HUDEP-2 (cell line): Measurements from ENCODE around the gene PRC1.

Source experiments
- DNase-seq, 76 experiments: peaks; one replicate each; lab custom pipeline; 2025; ENCODE audit not compliant: unreplicated experiment in 76 of 76; lab: John Stamatoyannopoulos, UW

The PRC1 gene

DNA sequence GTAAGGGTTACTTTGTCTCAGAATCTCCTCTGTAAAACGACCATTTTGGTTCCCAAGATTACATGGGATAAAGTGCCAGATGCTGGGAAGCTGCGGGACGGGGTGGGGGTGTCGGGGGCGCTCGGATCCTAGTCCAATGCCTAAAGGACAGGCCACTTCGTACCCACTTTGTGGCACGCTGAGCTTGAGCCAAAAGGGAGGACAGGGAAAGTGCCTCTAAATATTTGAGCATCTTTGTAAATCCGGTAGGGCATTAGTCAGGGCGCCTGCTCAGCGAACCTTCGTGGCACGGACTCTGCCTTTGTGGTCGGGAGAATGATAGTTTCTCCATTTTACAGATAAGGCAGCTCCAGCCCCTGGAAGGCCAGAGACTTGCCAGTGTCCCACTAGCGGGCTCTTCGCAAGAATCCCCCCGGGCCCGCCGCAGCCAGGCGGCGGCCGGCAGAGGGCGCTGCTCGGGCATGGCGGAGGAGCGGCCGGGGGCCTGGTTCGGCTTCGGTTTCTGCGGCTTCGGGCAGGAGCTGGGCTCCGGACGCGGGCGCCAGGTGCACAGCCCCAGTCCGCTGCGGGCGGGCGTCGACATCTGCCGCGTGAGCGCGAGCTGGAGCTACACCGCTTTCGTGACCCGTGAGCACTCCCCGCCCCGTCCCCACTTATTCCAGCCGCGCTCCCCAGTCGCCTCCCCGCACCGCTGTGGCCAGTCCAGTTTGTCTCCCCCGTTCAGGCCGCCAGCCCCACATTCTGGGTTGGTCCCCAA lies 37.9 kb downstream of the PRC1 start:
- peak in 65 of 76 experiments; percentile 3 to 70 (median 42) for DNase-seq

DNA sequence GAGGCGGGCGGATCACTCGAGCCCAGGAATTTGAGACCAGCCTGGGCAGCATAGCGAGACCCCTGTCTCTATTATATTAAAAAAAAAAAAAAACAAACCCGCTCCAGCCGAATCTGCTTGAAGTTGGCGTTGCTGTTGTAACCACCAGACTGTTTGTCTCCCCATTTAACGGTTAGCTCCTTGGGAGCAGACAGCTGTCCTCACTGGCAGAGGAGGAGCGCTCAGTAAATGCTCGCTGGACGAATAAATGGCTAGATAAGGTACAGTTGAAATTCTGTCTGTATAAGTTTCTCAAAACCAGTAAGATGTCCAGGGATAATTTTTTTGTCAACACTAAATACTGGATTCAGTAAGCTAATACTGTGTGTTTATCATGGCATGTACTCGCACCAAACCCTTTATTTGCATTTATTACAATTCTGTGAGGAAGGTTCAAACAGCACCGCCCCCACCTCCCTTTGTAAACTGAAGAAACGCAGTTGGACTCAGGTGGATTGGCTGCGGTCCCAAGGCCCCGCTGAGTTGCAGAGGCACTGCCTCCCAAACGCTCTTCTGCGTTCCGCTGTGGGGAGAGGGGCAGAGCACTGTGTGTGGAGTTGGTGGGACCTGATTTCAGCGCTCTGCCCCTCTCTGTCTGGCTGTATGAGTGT lies 38.6 kb downstream of the PRC1 start:
- peak in 43 of 76 experiments; percentile 5 to 57 (median 22) for DNase-seq

- DNase-seq: peak; percentile 36 to 97 (median 94)
Observed at GRCh38 chr15:90954712-90955623, 39.4 kb downstream of the PRC1 start, which contains the start of gene RCCD1. TSS of gene RCCD1 (plus strand) at chr15:90954884. CDS start at chr15:90956735, 1,851 bp downstream.

DNA sequence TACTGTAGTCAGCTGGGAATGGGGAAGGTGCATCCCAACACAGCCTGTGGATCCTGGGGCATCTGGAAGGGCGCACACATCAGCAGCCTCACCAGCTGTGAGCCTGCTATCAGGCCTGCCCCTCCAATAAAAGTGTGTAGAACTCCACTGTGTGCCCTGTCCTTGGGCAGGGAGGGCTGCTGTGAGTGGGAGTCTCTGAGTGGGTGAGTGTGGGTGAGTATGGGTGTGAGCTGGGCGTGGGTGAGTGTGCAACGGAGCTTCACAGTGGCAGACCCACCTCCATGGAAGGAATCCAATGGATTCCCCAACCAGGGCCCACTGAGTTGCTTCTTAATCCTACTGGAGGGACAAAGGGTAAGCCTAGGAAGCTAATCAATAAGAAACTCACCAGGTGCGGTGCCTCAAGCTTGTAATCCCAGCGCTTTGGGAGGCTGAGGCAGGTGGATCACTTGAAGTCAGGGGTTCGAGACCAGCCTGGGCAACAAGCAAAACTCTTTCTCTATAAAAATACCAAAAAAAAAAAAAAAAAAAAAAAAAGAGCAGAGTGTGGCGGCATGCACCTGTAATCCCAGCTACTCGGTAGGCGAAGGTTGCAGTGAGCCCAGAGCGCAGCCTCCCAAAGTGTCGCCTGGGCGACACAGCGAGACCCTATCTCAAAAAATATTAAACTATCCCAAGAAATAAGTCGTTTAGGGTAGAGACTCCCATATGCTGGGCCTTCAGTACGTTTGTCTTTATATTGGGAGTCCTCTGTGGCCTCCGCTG lies 40.2 kb downstream of the PRC1 start:
- DNase-seq: peak in 1 of 76 experiments; percentile 22

DNA sequence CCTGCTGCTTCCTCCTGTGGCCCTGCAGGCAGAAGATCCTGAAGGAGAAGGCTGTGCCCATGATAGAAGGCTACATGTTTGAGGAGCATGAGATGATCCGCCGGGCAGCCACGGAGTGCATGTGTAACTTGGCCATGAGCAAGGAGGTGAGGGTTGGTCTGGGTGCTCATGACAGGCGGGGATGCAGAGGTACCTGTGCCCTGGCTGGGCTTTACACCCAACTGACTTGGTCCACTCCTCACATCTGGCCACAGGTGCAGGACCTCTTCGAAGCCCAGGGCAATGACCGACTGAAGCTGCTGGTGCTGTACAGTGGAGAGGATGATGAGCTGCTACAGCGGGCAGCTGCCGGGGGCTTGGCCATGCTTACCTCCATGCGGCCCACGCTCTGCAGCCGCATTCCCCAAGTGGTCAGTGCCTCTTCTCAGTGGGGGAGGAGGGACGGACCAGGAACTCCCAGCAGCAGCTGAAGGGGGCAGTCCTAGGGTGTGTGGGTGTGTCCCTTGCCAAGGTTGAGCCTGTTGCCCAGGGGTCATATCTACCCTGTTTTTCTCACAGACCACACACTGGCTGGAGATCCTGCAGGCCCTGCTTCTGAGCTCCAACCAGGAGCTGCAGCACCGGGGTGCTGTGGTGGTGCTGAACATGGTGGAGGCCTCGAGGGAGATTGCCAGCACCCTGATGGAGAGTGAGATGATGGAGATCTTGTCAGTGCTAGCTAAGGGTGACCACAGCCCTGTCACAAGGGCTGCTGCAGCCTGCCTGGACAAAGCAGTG lies 41.2 kb downstream of the PRC1 start:
- DNase-seq: no peak

- DNase-seq: no peak
Observed at GRCh38 chr15:90950676-90951075, 43.7 kb downstream of the PRC1 start.

DNA sequence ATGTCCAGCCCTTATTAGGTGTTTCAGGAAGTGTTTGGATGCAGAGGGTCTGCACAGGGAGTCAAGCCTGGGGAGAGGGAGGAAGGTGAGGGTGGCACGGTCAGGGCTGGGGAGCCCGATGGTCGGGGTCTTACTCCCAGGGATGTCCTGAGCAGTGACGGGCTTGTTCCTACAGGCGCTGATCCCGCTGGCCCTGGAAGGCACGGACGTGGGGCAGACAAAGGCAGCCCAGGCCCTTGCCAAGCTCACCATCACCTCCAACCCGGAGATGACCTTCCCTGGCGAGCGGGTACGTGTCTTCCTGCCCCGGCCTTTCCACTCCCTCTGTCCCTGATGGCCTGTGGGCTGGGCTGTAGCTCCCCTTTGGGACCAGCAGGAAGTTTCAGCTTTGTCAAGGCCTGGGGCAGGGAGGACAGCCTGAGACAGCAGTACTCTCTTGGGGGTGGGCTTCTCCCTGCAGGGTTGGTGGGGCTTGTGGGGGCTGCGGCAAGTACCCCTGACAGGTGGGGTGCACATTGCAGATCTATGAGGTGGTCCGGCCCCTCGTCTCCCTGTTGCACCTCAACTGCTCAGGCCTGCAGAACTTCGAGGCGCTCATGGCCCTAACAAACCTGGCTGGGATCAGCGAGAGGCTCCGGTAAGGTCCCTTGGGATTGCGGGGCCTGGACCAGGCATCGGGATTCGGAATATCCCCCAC lies 44.2 kb downstream of the PRC1 start:
- DNase-seq: no peak

GRCh38 chr15:90948506-90948905 lies 45.8 kb downstream of the PRC1 start:
- DNase-seq: no peak

DNA sequence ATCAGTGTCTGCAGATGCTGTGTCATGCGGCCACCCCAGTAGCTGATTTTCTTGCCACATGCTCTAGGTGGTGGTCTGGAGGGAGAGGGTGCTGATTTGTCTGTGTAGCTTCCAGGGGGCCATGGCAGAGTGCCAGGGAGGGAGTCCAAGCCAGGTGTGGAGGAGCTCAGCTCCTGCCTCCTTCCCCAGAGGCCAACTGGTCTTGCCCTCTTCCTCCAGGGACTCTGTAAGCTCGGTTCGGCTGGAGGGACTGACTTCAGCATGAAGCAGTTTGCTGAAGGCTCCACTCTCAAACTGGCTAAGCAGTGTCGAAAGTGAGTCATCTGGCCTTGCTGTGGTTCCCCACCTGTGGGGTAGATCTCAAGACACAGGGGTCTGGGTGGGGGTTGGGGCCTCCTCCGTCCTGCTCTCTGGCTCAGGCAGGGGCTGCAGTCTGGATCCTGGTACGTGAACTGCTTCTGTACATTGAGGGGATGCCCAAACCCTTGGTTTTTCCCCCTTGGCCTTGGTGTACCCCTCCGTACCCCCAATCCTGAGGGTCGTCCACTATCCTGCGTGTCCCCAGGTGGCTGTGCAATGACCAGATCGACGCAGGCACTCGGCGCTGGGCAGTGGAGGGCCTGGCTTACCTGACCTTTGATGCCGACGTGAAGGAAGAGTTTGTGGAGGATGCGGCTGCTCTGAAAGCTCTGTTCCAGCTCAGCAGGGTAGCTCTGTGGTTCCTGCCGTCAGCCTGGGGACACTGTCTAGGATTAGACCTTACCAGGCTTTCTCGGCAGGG lies 46.6 kb downstream of the PRC1 start:
- DNase-seq: no peak

DNA sequence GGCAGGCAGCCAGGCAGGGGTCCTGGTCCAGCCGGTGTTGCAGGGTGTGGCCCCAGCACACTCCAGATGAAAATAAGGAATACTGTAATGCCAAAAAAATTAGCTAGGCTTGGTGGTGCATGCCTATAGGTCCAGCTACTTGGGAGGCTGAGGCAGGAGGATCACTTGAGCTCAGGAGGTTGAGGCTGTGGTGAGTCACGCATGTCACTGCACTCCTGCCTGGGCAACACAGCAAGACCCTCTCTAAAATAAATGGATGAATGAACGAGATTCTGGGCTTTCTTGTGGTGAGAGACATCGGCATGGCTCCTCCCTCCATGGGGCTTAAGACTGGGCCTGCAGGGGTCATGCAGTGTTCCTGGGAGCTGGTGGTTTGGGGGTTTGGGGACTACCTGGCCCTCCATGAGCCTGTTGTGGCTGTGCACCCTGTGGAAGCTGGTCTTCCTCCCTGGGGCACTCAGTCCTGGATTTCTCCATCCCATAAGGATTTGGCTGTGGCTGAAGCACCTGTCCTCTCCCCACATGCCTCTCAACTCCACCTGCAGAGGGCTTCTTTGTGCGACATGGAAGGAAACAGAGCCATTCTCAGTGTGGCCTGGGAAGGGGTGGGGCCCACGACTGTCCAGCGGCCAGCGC lies 47.3 kb downstream of the PRC1 start:
- DNase-seq: no peak

DNA sequence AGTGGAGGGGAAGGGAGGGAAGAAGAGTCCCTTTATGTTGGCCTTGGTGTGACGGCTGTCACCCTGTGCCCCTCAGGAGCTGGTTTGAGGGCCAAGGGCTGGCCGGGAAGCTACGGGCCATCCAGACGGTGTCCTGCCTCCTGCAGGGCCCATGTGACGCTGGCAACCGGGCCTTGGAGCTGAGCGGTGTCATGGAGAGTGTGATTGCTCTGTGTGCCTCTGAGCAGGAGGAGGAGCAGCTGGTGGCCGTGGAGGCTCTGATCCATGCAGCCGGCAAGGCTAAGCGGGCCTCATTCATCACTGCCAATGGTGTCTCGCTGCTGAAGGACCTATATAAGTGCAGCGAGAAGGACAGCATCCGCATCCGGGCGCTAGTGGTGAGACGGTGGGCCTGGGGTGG lies 47.8 kb downstream of the PRC1 start:
- no peak for DNase-seq

- DNase-seq: no peak
Observed at GRCh38 chr15:90945091-90945490, 49.2 kb downstream of the PRC1 start.

GRCh38 chr15:90942354-90943120 lies 51.8 kb downstream of the PRC1 start:
- no peak for DNase-seq

- no peak for DNase-seq
Observed at GRCh38 chr15:90941038-90941437, 53.3 kb downstream of the PRC1 start.

DNA sequence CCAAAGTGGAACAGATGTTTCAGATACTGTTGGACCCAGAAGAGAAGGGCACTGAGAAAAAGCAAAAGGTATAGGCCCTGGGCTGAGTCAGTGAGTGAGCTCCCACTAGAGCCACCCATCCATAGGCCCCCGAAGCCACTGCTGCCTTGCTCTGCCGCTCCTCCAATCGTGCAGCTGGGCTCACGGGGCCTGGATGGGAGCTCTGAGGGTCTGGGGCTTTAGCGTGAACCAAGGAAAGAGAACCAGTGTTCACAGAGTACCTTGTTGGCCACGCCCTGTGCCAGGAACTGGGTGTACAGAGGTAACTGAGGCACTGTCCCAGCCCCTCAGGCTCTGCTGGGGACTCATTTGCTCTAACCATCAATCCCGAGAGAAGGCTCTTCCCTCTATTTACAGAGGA lies 54.6 kb downstream of the PRC1 start:
- no peak for DNase-seq

GRCh38 chr15:90938261-90938660 lies 56.1 kb downstream of the PRC1 start:
- DNase-seq: no peak

DNA sequence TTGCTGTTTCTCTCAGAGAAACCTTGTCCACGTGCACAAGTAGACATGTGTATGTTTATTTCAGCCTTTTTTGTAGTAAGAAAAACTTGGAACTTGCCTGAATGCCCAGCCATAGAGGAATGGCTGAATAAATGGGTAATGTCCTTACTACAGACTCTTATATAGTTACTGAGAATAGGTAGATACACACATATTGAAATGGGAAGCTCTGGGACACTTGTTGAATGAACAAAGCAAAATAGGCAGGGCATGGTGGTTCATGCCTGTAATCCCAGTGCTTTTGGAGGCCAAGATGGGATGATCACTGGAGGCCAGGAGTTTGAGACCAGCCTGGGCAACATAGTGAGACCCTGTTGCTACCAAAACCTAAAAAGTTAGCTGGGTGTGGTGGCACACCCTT lies 57.5 kb downstream of the PRC1 start:
- no peak for DNase-seq
